ENCODE results near the gene AK6.

AK6 gene

DNA sequence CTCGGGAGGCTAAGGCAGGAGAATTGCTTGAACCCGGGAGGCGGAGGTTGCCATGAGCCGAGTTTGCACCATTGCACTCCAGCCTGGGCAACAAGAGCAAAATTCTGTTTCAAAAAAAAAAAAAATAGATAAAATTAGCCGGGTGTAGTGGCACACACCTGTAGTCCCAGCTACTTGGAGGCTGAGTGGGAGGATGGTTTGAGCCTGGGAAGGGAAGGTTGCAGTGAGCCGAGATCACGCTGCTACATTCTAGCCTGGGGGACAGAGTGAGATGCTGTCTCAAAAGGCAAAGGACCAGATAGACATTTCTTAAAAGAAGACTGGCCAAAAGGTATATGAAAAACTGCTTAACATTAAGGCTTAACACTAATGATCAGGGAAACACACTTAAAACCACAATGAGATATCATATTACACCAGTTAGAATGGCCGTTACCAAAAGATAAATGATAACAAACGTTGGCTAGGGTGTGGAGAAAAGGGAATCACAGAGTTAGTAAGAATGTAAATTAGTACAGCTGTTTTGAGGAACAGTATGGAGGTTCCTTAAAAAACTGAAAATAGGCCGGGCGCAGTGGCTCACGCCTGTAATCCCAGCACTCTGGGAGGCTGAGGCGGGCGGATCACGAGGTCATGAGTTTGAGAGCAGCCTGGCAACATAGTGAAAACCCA, 35.5 kb upstream of the AK6 start:
- H3K27me3 ChIP-seq (ENCODE audit: insufficient read depth, poor library complexity, severe bottlenecking): no peaks in the 10 kb centered on the region
- no peak for TF ChIP-seq SPI1 (IDR thresholded peaks at IDR 0.05; ENCODE audit: borderline replicate concordance, low read depth)
- TF ChIP-seq GABPA (IDR thresholded peaks at IDR 0.05; ENCODE audit: low read depth): no peak
- no peak for TF ChIP-seq POLR2AphosphoS5 (IDR thresholded peaks at IDR 0.05; ENCODE audit: low read depth)
- TF ChIP-seq, protein P1, sequence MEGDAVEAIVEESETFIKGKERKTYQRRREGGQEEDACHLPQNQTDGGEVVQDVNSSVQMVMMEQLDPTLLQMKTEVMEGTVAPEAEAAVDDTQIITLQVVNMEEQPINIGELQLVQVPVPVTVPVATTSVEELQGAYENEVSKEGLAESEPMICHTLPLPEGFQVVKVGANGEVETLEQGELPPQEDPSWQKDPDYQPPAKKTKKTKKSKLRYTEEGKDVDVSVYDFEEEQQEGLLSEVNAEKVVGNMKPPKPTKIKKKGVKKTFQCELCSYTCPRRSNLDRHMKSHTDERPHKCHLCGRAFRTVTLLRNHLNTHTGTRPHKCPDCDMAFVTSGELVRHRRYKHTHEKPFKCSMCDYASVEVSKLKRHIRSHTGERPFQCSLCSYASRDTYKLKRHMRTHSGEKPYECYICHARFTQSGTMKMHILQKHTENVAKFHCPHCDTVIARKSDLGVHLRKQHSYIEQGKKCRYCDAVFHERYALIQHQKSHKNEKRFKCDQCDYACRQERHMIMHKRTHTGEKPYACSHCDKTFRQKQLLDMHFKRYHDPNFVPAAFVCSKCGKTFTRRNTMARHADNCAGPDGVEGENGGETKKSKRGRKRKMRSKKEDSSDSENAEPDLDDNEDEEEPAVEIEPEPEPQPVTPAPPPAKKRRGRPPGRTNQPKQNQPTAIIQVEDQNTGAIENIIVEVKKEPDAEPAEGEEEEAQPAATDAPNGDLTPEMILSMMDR (IDR thresholded peaks at IDR 0.05; ENCODE audit: insufficient read depth, low read length): no peak
- TF ChIP-seq, protein P2, sequence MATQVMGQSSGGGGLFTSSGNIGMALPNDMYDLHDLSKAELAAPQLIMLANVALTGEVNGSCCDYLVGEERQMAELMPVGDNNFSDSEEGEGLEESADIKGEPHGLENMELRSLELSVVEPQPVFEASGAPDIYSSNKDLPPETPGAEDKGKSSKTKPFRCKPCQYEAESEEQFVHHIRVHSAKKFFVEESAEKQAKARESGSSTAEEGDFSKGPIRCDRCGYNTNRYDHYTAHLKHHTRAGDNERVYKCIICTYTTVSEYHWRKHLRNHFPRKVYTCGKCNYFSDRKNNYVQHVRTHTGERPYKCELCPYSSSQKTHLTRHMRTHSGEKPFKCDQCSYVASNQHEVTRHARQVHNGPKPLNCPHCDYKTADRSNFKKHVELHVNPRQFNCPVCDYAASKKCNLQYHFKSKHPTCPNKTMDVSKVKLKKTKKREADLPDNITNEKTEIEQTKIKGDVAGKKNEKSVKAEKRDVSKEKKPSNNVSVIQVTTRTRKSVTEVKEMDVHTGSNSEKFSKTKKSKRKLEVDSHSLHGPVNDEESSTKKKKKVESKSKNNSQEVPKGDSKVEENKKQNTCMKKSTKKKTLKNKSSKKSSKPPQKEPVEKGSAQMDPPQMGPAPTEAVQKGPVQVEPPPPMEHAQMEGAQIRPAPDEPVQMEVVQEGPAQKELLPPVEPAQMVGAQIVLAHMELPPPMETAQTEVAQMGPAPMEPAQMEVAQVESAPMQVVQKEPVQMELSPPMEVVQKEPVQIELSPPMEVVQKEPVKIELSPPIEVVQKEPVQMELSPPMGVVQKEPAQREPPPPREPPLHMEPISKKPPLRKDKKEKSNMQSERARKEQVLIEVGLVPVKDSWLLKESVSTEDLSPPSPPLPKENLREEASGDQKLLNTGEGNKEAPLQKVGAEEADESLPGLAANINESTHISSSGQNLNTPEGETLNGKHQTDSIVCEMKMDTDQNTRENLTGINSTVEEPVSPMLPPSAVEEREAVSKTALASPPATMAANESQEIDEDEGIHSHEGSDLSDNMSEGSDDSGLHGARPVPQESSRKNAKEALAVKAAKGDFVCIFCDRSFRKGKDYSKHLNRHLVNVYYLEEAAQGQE (IDR thresholded peaks at IDR 0.05; ENCODE audit: insufficient replicate concordance, low read depth): no peak
- no peak for DNase-seq (ENCODE audit: low read depth in 1 of 2, low spot score in 1 of 2)
- H3K4me3 ChIP-seq (replicated peaks; ENCODE audit: insufficient read depth, low read length): no peak overlapping the region
- no peak overlapping the region for H3K27ac ChIP-seq (replicated peaks)

DNA sequence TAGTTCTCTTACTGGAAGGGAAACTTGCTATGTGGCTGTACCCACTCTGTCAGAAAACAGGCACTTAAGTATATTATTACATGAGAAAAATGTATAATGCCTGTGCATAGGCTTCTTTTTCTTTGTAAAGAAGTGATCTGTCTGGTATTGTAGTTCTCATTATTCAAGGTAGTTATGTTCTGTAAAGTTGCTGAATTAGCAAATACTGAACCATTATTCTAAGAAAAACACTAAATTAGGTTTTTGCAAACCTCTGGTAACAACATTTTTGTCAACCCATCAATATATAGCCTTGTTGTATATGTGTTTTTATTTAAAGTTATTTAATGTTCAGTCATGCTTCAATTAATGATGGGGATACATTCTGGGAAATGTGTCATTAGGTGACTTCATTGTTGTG, 9.1 kb upstream of the AK6 start:
- DNase-seq (ENCODE audit: low read depth in 1 of 2, low spot score in 1 of 2): no peak
- no peak overlapping the region for H3K27ac ChIP-seq (replicated peaks)
- TF ChIP-seq SPI1 (IDR thresholded peaks at IDR 0.05; ENCODE audit: borderline replicate concordance, low read depth) (no peak), POLR2AphosphoS5 (IDR thresholded peaks at IDR 0.05; ENCODE audit: low read depth) (no peak), GABPA (IDR thresholded peaks at IDR 0.05; ENCODE audit: low read depth) (no peak)
- TF ChIP-seq, protein P2 (IDR thresholded peaks at IDR 0.05; ENCODE audit: insufficient replicate concordance, low read depth): no peak
- TF ChIP-seq, protein P1 (IDR thresholded peaks at IDR 0.05; ENCODE audit: insufficient read depth, low read length): no peak

DNA sequence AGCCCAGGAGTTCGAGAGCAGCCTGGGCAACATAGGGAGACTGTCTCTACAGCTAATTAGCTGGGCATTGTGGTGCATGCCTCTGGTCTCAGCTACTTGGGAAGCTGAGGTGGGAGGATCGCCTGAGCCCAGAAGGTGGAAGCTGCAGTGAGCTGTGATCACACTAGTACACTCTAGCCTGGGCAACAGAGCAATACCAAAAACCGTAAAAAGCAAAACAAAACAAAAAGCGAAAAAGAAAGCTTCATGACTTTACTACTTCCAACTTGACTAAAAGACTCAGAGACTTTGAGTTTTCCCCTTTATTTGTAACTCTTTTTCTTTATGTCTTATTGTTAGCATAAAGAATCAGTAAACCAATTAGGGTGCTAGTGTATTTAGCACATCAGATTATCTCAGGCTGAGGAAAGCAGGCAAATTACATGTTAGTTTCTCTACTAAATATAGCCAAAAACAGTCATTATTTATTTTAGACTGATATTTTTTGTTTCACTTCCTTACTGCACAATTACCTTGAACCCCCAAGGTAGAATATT, 5.7 kb upstream of the AK6 start:
- Histone ChIP-seq H3K4me3 (replicated peaks; ENCODE audit: insufficient read depth, low read length) (no peak overlapping the region), H3K27ac (replicated peaks) (no peak overlapping the region), H3K27me3 (ENCODE audit: insufficient read depth, poor library complexity, severe bottlenecking) (no peaks in the 10 kb centered on the region)
- DNase-seq (ENCODE audit: low read depth in 1 of 2, low spot score in 1 of 2): no peak
- no peak for TF ChIP-seq GABPA (IDR thresholded peaks at IDR 0.05; ENCODE audit: low read depth)
- no peak for TF ChIP-seq SPI1 (IDR thresholded peaks at IDR 0.05; ENCODE audit: borderline replicate concordance, low read depth)
- TF ChIP-seq POLR2AphosphoS5 (IDR thresholded peaks at IDR 0.05; ENCODE audit: low read depth): no peak
- TF ChIP-seq, protein P1 (IDR thresholded peaks at IDR 0.05; ENCODE audit: insufficient read depth, low read length): no peak
- TF ChIP-seq, protein P2 (IDR thresholded peaks at IDR 0.05; ENCODE audit: insufficient replicate concordance, low read depth): no peak

More for the DNA sequence above, 9.1 kb upstream of the AK6 start:
- Histone ChIP-seq H3K27me3 (ENCODE audit: insufficient read depth, poor library complexity, severe bottlenecking) (no peaks in the 10 kb centered on the region), H3K4me3 (replicated peaks; ENCODE audit: insufficient read depth, low read length) (no peak overlapping the region)
